H9 (cell line): ENCODE measurements around the gene JAG1. TPM values are rescaled to one million over a fixed set of nuclear protein-coding genes. Genes with fewer than 3 reads are reported as not detected.

Source experiments
- DNase-seq: peaks from one replicate; pipeline ENCODE4 v3.0.0-alpha.2; 2017
- H2AFZ ChIP-seq: one replicate; pipeline ENCODE4 v1.6.1; 2013; ENCODE audit warnings: mild to moderate bottlenecking, low read length, control low read depth, moderate library complexity
- H2AK5ac ChIP-seq: 2 replicates; pipeline ENCODE4 v1.6.1; 2013; ENCODE audit warnings: low read length, control low read depth, mixed read lengths; ENCODE audit not compliant: insufficient read length
- H2BK120ac ChIP-seq: one replicate; pipeline ENCODE4 v1.6.1; 2013; ENCODE audit warnings: low read depth, mild to moderate bottlenecking, low read length, control low read depth, inconsistent platforms; ENCODE audit not compliant: poor library complexity, severe bottlenecking
- H2BK12ac ChIP-seq: 2 replicates; pipeline ENCODE4 v1.6.1; 2013; ENCODE audit warnings: low read length, control low read depth, mixed read lengths, low read depth; ENCODE audit not compliant: insufficient read length
- H2BK15ac ChIP-seq: 2 replicates; pipeline ENCODE4 v1.6.1; 2013; ENCODE audit warnings: low read depth, low read length, control low read depth
- H2BK20ac ChIP-seq: one replicate; pipeline ENCODE4 v1.6.1; 2013; ENCODE audit warnings: low read depth, mild to moderate bottlenecking, low read length, control low read depth, inconsistent platforms; ENCODE audit not compliant: poor library complexity, severe bottlenecking
- H2BK5ac ChIP-seq: 2 replicates; pipeline ENCODE4 v1.6.1; 2013; ENCODE audit warnings: low read length, control low read depth, mixed read lengths; ENCODE audit not compliant: insufficient read length
- H3K14ac ChIP-seq: 2 replicates; pipeline ENCODE4 v1.6.1; 2013; ENCODE audit warnings: low read length, control low read depth; ENCODE audit not compliant: insufficient read depth
- H3K18ac ChIP-seq: 2 replicates; pipeline ENCODE4 v1.6.1; 2013; ENCODE audit warnings: low read depth, mild to moderate bottlenecking, mixed read lengths, low read length, control low read depth; ENCODE audit not compliant: insufficient read length
- H3K23ac ChIP-seq: 2 replicates; pipeline ENCODE4 v1.6.1; 2013; ENCODE audit warnings: low read length, control low read depth, mixed read lengths, low read depth; ENCODE audit not compliant: insufficient read length
- H3K23me2 ChIP-seq: 2 replicates; pipeline ENCODE4 v1.6.1; 2013; ENCODE audit warnings: low read depth, mild to moderate bottlenecking, mixed read lengths, low read length, control low read depth; ENCODE audit not compliant: insufficient read length, poor library complexity, severe bottlenecking
- H3K27ac ChIP-seq: 2 replicates; pipeline ENCODE4 v1.5.1; 2013; ENCODE audit warnings: low read length, control low read depth, mixed read lengths, low read depth; ENCODE audit not compliant: insufficient read length
- H3K27me3 ChIP-seq: 2 replicates; pipeline ENCODE4 v1.6.1; 2013; ENCODE audit warnings: low read length, control low read depth, inconsistent platforms; ENCODE audit not compliant: insufficient read depth
- H3K4ac ChIP-seq: 2 replicates; pipeline ENCODE4 v1.6.1; 2013; ENCODE audit warnings: low read depth, mild to moderate bottlenecking, control low read depth, inconsistent platforms, low read length, moderate library complexity
- H3K4me1 ChIP-seq: 2 replicates; pipeline ENCODE4 v1.6.1; 2013; ENCODE audit warnings: low read length, control low read depth, inconsistent platforms; ENCODE audit not compliant: insufficient read depth
- H3K4me2 ChIP-seq: 2 replicates; pipeline ENCODE4 v1.6.1; 2013; ENCODE audit warnings: low read length, control low read depth, mixed read lengths; ENCODE audit not compliant: insufficient read length, insufficient read depth
- H3K56ac ChIP-seq: 2 replicates; pipeline ENCODE4 v1.6.1; 2013; ENCODE audit warnings: low read depth, mild to moderate bottlenecking, mixed read lengths, low read length, control low read depth; ENCODE audit not compliant: insufficient read length
- H3K79me1 ChIP-seq: 2 replicates; pipeline ENCODE4 v1.6.1; 2013; ENCODE audit warnings: low read depth, mild to moderate bottlenecking, moderate library complexity, low read length, control low read depth, inconsistent platforms; ENCODE audit not compliant: insufficient read depth, poor library complexity, severe bottlenecking
- H3K79me2 ChIP-seq: 2 replicates; pipeline ENCODE4 v1.6.1; 2013; ENCODE audit warnings: low read length, control low read depth, inconsistent platforms; ENCODE audit not compliant: insufficient read depth
- H3K9ac ChIP-seq: 2 replicates; pipeline ENCODE4 v1.6.1; 2013; ENCODE audit warnings: low read length, control low read depth, mixed read lengths; ENCODE audit not compliant: insufficient read length; ENCODE audit errors: extremely low read depth
- H3K9me3 ChIP-seq: one replicate; pipeline ENCODE4 v1.6.1; 2013; ENCODE audit warnings: low read depth, low read length, inconsistent platforms; ENCODE audit not compliant: control insufficient read depth
- H3T11ph ChIP-seq: one replicate; pipeline ENCODE4 v1.6.1; 2013; ENCODE audit warnings: mild to moderate bottlenecking, low read length, control low read depth, inconsistent platforms
- H4K20me1 ChIP-seq: one replicate; pipeline ENCODE4 v1.6.1; 2013; ENCODE audit not compliant: control insufficient read depth, insufficient read length, insufficient read depth
- H4K5ac ChIP-seq: 2 replicates; pipeline ENCODE4 v1.6.1; 2013; ENCODE audit warnings: low read depth, mild to moderate bottlenecking, mixed read lengths, low read length, control low read depth; ENCODE audit not compliant: insufficient read length
- H4K8ac ChIP-seq: replicated peaks from 2 replicates; pipeline ENCODE4 v1.6.1; 2013; ENCODE audit warnings: low read length, control low read depth, mixed read lengths, low read depth; ENCODE audit not compliant: insufficient read length
- H4K91ac ChIP-seq: 2 replicates; pipeline ENCODE4 v1.6.1; 2013; ENCODE audit warnings: low read depth, mild to moderate bottlenecking, moderate library complexity, mixed read lengths, low read length, control low read depth; ENCODE audit not compliant: insufficient read length
- H3K27ac Mint-ChIP-seq, 3 experiments: 2 replicates in 2 of 3; 3 replicates in 1 of 3; pipeline ENCODE4 v1.8.0; 2020 to 2021; ENCODE audit warnings: mixed read lengths in 3 of 3, mild to moderate bottlenecking in 1 of 3, moderate library complexity in 1 of 3
- H3K27me3 Mint-ChIP-seq: 2 replicates; pipeline ENCODE4 v1.8.0; 2021; ENCODE audit warnings: low read depth, mild to moderate bottlenecking, moderate library complexity, mixed read lengths
- H3K36me3 Mint-ChIP-seq, 3 experiments: 2 replicates in 2 of 3; 3 replicates in 1 of 3; pipeline ENCODE4 v1.8.0; 2020 to 2021; ENCODE audit warnings: low read depth in 3 of 3, mixed read lengths in 3 of 3; ENCODE audit not compliant: insufficient read depth in 1 of 3
- H3K4me1 Mint-ChIP-seq, 2 experiments: 2 replicates each; pipeline ENCODE4 v1.8.0; 2020; ENCODE audit warnings: mixed read lengths in 2 of 2
- H3K4me3 Mint-ChIP-seq, 2 experiments: 2 replicates in 1 of 2; 3 replicates in 1 of 2; pipeline ENCODE4 v1.8.0; 2020 to 2021; ENCODE audit warnings: mild to moderate bottlenecking in 2 of 2, mixed read lengths in 2 of 2, moderate library complexity in 1 of 2
- H3K9me3 Mint-ChIP-seq, 2 experiments: 2 replicates in 1 of 2; 3 replicates in 1 of 2; pipeline ENCODE4 v1.8.0; 2020; ENCODE audit warnings: mild to moderate bottlenecking in 2 of 2, mixed read lengths in 2 of 2, moderate library complexity in 1 of 2
- CTCF ChIP-seq: fragments of 200-600 bp; sonication (generic); conservative IDR thresholded peaks from 3 replicates; pipeline ENCODE4 v1.8.0; 2021; ENCODE audit warnings: antibody characterized with exemption, mild to moderate bottlenecking
- WGBS: extraction: QIAGEN DNeasy Blood & Tissue Kit; methylation state at CpG from one replicate; pipeline ENCODE4 v1.1.7; 2013; ENCODE audit warnings: missing lambda C conversion rate, low lambda C conversion rate, mixed read lengths; ENCODE audit not compliant: insufficient read length; ENCODE audit errors: extremely low coverage; 5-methylcytosine and 5-hydroxymethylcytosine counted together
- total RNA-seq: library from RNA; stranded (reverse); gene quantifications from 2 replicates; pipeline ENCODE4 v1.2.1, GENCODE V29; 2021

Gene JAG1
- total RNA-seq, 1 experiment from 2014 or later, result 58.1 TPM

GRCh38 chr20:10595985-10596384 is 77.8 kb downstream of the JAG1 start:
- H2BK12ac ChIP-seq, result no peak overlapping the region
- H3T11ph ChIP-seq, result no peak overlapping the region
- no peak overlapping the region for H3K56ac ChIP-seq
- no peaks in the 10 kb centered on the region for H3K9me3 ChIP-seq
- no peaks in the 10 kb centered on the region for H3K79me2 ChIP-seq
- Mint-ChIP-seq H3K9me3 (no peaks in the 10 kb centered on the region), H3K4me1 (peaks cover 9 to 14% of the 10 kb centered on the region in 2 experiments; a peak in 3 of 4 replicates), H3K27ac (no peak overlapping the region), H3K27me3 (no peaks in the 10 kb centered on the region), H3K36me3 (no peaks in the 10 kb centered on the region; a peak in 1 of 7 replicates), H3K4me3 (no peak overlapping the region)
- no peak overlapping the region for H2BK120ac ChIP-seq
- no peak overlapping the region for H3K27ac ChIP-seq
- no peaks in the 10 kb centered on the region for H3K27me3 ChIP-seq
- DNase-seq, result no peak
- H2BK20ac ChIP-seq, result no peak overlapping the region
- H2BK15ac ChIP-seq, result no peak overlapping the region
- H3K18ac ChIP-seq, result no peak overlapping the region
- H3K79me1 ChIP-seq, result no peaks in the 10 kb centered on the region
- H3K9ac ChIP-seq, result no peak overlapping the region
- H3K4ac ChIP-seq, result no peak overlapping the region
- H4K91ac ChIP-seq, result no peak overlapping the region
- H4K8ac ChIP-seq, result no peak overlapping the region
- H3K23ac ChIP-seq, result no peak overlapping the region
- H3K4me2 ChIP-seq, result no peak overlapping the region
- no peaks in the 10 kb centered on the region for H3K23me2 ChIP-seq
- H2AK5ac ChIP-seq, result no peak overlapping the region
- no CpG with 5 or more reads among the region's 3 CpGs for WGBS
- no peak for TF ChIP-seq CTCF
- no peak overlapping the region for H3K14ac ChIP-seq
- H2BK5ac ChIP-seq, result no peak overlapping the region
- no peak overlapping the region for H4K5ac ChIP-seq
- no peak overlapping the region for H2AFZ ChIP-seq
- no peaks in the 10 kb centered on the region for H4K20me1 ChIP-seq
- no peaks in the 10 kb centered on the region for H3K4me1 ChIP-seq
